HCT116 (cell line): ENCODE measurements around the gene IL1RL1. TPM values are rescaled to one million over a fixed set of nuclear protein-coding genes. Genes with fewer than 3 reads are reported as not detected.

ENCODE experiments used
- ATAC-seq: fragments of 200-7000 bp; cut with Tn5 transposase; 2 replicates; pipeline ENCODE4 v1.9.1; 2020; ENCODE audit warnings: mild to moderate bottlenecking, moderate library complexity
- BruUV-seq: library from RNA; stranded (reverse); fragments of 400-500 nt; replicated peaks from 2 replicates; lab custom pipeline; 2021; lab: Mats Ljungman, UMichigan
- CTCF ChIA-PET: fragments of 300-600 bp; sonication (Branson Sonifier 250); formaldehyde crosslinking; loops from one replicate; lab custom pipeline; 2021; ENCODE audit warnings: antibody characterized with exemption; lab: Charles Lee
- POLR2A ChIA-PET: fragments of 300-600, 350-600 bp; sonication (Branson Sonifier 250); formaldehyde crosslinking; loops from one replicate; lab custom pipeline; 2021; ENCODE audit warnings: antibody characterized with exemption; lab: Charles Lee
- RAD21 ChIA-PET, 2 experiments: fragments of 300-600 bp; sonication (Branson Sonifier 250); formaldehyde crosslinking; loops; one replicate each; lab custom pipeline; 2023; ENCODE audit warnings: low total read pairs in 2 of 2; ENCODE audit not compliant: uncharacterized antibody in 2 of 2, unreplicated experiment in 2 of 2, low non-redundant PET in 1 of 2; lab: Charles Lee
- DNase-seq: peaks from one replicate; pipeline ENCODE4 v3.0.0-alpha.2; 2010; ENCODE audit warnings: low read depth, low spot score
- H2AFZ ChIP-seq: fragments of 200-600 bp; shearing (Covaris generic), sonication (generic); 2 replicates; pipeline ENCODE4 v1.6.1; 2017; ENCODE audit warnings: low read depth, mixed run types, mixed read lengths, antibody characterized with exemption, low read length; ENCODE audit not compliant: poor library complexity, severe bottlenecking
- H3K27ac ChIP-seq: 2 replicates; pipeline ENCODE4 v1.5.1; 2012; ENCODE audit warnings: low read depth, low read length
- H3K27me3 ChIP-seq: fragments of 200-600 bp; sonication (generic); 2 replicates; pipeline ENCODE4 v1.6.1; 2016; ENCODE audit warnings: mixed run types, low read length, mixed read lengths; ENCODE audit not compliant: insufficient read depth
- H3K36me3 ChIP-seq, 2 experiments: fragments of 200-500 bp in 1 of 2; fragments of 200-600 bp in 1 of 2; sonication (Bioruptor generic) in 1 of 2; sonication (generic) in 1 of 2; 2 replicates each; pipeline versions ENCODE4 v1.5.1 to v1.6.1; 2014 to 2016; ENCODE audit warnings: low read length in 2 of 2, inconsistent platforms in 1 of 2, mixed read lengths in 1 of 2, mixed run types in 1 of 2; ENCODE audit not compliant: insufficient read depth in 2 of 2, control insufficient read depth in 1 of 2
- H3K4me1 ChIP-seq, 2 experiments: fragments of 200-600 bp in 1 of 2; sonication (generic) in 1 of 2; 2 replicates each; pipeline versions ENCODE4 v1.5.1 to v1.6.1; 2012 to 2017; ENCODE audit warnings: low read length in 2 of 2, inconsistent platforms in 1 of 2, mild to moderate bottlenecking in 1 of 2, mixed read lengths in 1 of 2, mixed run types in 1 of 2, moderate library complexity in 1 of 2; ENCODE audit not compliant: insufficient read depth in 2 of 2, control insufficient read depth in 1 of 2
- H3K4me2 ChIP-seq: fragments of 200-600 bp; sonication (generic); 2 replicates; pipeline ENCODE4 v1.6.1; 2017; ENCODE audit warnings: mixed run types, low read length, mixed read lengths
- H3K4me3 ChIP-seq, 2 experiments: fragments of 200-600 bp in 1 of 2; sonication (generic) in 1 of 2; replicated peaks in 1 of 2; 2 replicates each; pipeline ENCODE4 v1.5.1; 2011 to 2016; ENCODE audit warnings: low read length in 2 of 2, control low read depth in 1 of 2, low read depth in 1 of 2, mild to moderate bottlenecking in 1 of 2, mixed read lengths in 1 of 2, mixed run types in 1 of 2
- H3K79me2 ChIP-seq: fragments of 200-600 bp; sonication (generic); 2 replicates; pipeline ENCODE4 v1.6.1; 2017; ENCODE audit warnings: mild to moderate bottlenecking, mixed run types, low read length, moderate library complexity, mixed read lengths; ENCODE audit not compliant: insufficient read depth
- H3K9ac ChIP-seq: fragments of 200-600 bp; sonication (generic); 2 replicates; pipeline ENCODE4 v1.6.1; 2016; ENCODE audit warnings: low read length, mixed read lengths
- H3K9me2 ChIP-seq: fragments of 200-600 bp; sonication (generic), shearing (Covaris generic); 2 replicates; pipeline ENCODE4 v1.6.1; 2017; ENCODE audit warnings: mixed run types, mild to moderate bottlenecking, moderate library complexity; ENCODE audit not compliant: insufficient read depth
- H3K9me3 ChIP-seq, 2 experiments: fragments of 200-500 bp in 1 of 2; fragments of 200-600 bp in 1 of 2; sonication (Bioruptor generic) in 1 of 2; sonication (generic) in 1 of 2; 2 replicates each; pipeline ENCODE4 v1.6.1; 2014 to 2017; ENCODE audit warnings: low read length in 2 of 2, mixed read lengths in 2 of 2, inconsistent platforms in 1 of 2, low read depth in 1 of 2, mild to moderate bottlenecking in 1 of 2, mixed run types in 1 of 2, moderate library complexity in 1 of 2; ENCODE audit not compliant: control insufficient read depth in 1 of 2, insufficient read depth in 1 of 2
- H4K20me1 ChIP-seq: fragments of 200-600 bp; sonication (generic), shearing (Covaris generic); 2 replicates; pipeline ENCODE4 v1.6.1; 2017; ENCODE audit warnings: mixed run types, mild to moderate bottlenecking, moderate library complexity; ENCODE audit not compliant: insufficient read depth
- CTCF ChIP-seq, 3 experiments: fragments of 200-600 bp in 1 of 3; sonication (generic) in 1 of 3; IDR thresholded peaks in 2 of 3; conservative IDR thresholded peaks in 1 of 3; 2 replicates each; pipeline ENCODE4 v1.5.1; 2012 to 2017; ENCODE audit warnings: low read depth in 2 of 3, low read length in 2 of 3, antibody characterized with exemption in 1 of 3, borderline replicate concordance in 1 of 3, control low read depth in 1 of 3, mild to moderate bottlenecking in 1 of 3, mixed read lengths in 1 of 3, mixed run types in 1 of 3, moderate library complexity in 1 of 3; ENCODE audit not compliant: insufficient read depth in 1 of 3
- ELF1 ChIP-seq: IDR thresholded peaks from 2 replicates; pipeline ENCODE4 v1.6.1; 2012; ENCODE audit warnings: low read depth, borderline replicate concordance
- EZH2 ChIP-seq: fragments of 200-600 bp; sonication (generic); IDR thresholded peaks from 2 replicates; pipeline ENCODE4 v1.6.1; 2017; ENCODE audit warnings: antibody characterized with exemption, mixed run types
- TCF7L2 ChIP-seq: IDR thresholded peaks from 2 replicates; pipeline ENCODE4 v1.7.0; 2011; ENCODE audit warnings: borderline replicate concordance, inconsistent platforms; ENCODE audit not compliant: insufficient read depth, insufficient read length; ENCODE audit errors: extremely low read depth
- ZBTB33 ChIP-seq: IDR thresholded peaks from 2 replicates; pipeline ENCODE4 v1.6.1; 2011; ENCODE audit warnings: mild to moderate bottlenecking, low read length, moderate library complexity; ENCODE audit not compliant: insufficient replicate concordance; ENCODE audit errors: extremely low read depth
- ZFX ChIP-seq: fragments of 450-650 bp; IDR thresholded peaks from 2 replicates; pipeline ENCODE4 v1.6.1; 2017
- intact Hi-C: fragments of 100-400 bp; cut with micrococcal nuclease; formaldehyde crosslinking; loops from 2 replicates; pipeline ENCODE4 v1.10.0; 2022
- total RNA-seq: library from RNA; stranded (reverse); gene quantifications from one replicate; pipeline ENCODE4 v1.2.1, GENCODE V29; 2021; ENCODE audit not compliant: unreplicated experiment

Gene IL1RL1
- total RNA-seq, 1 experiment from 2014 or later = not detected

GRCh38 chr2:102313950-102314349, 2.6 kb downstream of the IL1RL1 start:
- no peaks in the 10 kb centered on the region for H3K36me3 ChIP-seq
- H3K4me3 ChIP-seq = no peak overlapping the region
- no peak overlapping the region for H3K27ac ChIP-seq
- ChIA-PET POLR2A (no interaction called here), CTCF (no interaction called here)
- H3K9me2 ChIP-seq = no peaks in the 10 kb centered on the region
- TF ChIP-seq ELF1 (no peak), EZH2 (no peak), ZFX (no peak), CTCF (IDR thresholded peaks at IDR 0.05 in 2 of 3, conservative IDR thresholded peaks at IDR 0.05 in 1 of 3; ENCODE audit: borderline replicate concordance in 1 of 3, insufficient read depth in 1 of 3, low read depth in 2 of 3, low read length in 2 of 3) (no peak), ZBTB33 (no peak), TCF7L2 (no peak)
- TF ChIP-seq, all 23 proteins: peak for 0
- no peaks in the 10 kb centered on the region for H3K27me3 ChIP-seq
- no peaks in the 10 kb centered on the region for H3K9me3 ChIP-seq
- ATAC-seq (no peak), DNase-seq (no peak)
- H3K4me1 ChIP-seq = no peaks in the 10 kb centered on the region
- no TSS peak for BruUV-seq
- no peak overlapping the region for H3K9ac ChIP-seq
- H3K4me2 ChIP-seq = no peak overlapping the region
- intact Hi-C loops = no loop called here
- no peaks in the 10 kb centered on the region for H4K20me1 ChIP-seq
- RAD21 ChIA-PET = no interaction called here
- H3K79me2 ChIP-seq = no peaks in the 10 kb centered on the region
- no peak overlapping the region for H2AFZ ChIP-seq
